Gastrocnemius medialis (tissue), 4 donors: Measurements from ENCODE around the gene KPNA5. TPM values are rescaled to one million over a fixed set of nuclear protein-coding genes. Genes with fewer than 3 reads are reported as not detected.
"Not testable (repeated sequence)": the region's sequence is repeated elsewhere in the genome, so short reads cannot be mapped to it uniquely, and the experiment has no call there.

Experiments
- ATAC-seq, 2 donors: fragments of 150-250 bp; one replicate each; pipeline ENCODE4 v1.9.1; 2016
- DNase-seq, 2 donors: peaks; one replicate each; pipeline ENCODE4 v3.0.0-alpha.2; 2019
- H3K27ac ChIP-seq, 4 donors: fragments of 200-600 bp; sonication (generic); 1 replicate in 1 of 4; 2 replicates in 3 of 4; pipeline ENCODE4 v1.5.1; 2016 to 2018; ENCODE audit warnings: mild to moderate bottlenecking in 2 of 4, moderate library complexity in 1 of 4
- H3K27me3 ChIP-seq, 3 donors: fragments of 200-600 bp; sonication (generic) in 2 of 3; 1 replicate in 1 of 3; 2 replicates in 2 of 3; pipeline versions ENCODE4 v1.5.1 to v1.6.0; 2016 to 2019; ENCODE audit warnings: mild to moderate bottlenecking in 1 of 3, moderate library complexity in 1 of 3
- H3K36me3 ChIP-seq, 2 donors: fragments of 200-600 bp; sonication (generic) in 1 of 2; one replicate each; pipeline ENCODE4 v1.5.1; 2017 to 2018
- H3K4me1 ChIP-seq, 2 donors: fragments of 200-600 bp; sonication (generic) in 1 of 2; one replicate each; pipeline ENCODE4 v1.5.1; 2016 to 2017; ENCODE audit warnings: mild to moderate bottlenecking in 2 of 2
- H3K4me3 ChIP-seq, 4 donors: fragments of 200-600 bp; sonication (generic) in 3 of 4; 1 replicate in 1 of 4; 2 replicates in 3 of 4; pipeline ENCODE4 v1.5.1; 2016 to 2019; ENCODE audit warnings: mild to moderate bottlenecking in 2 of 4
- H3K9me3 ChIP-seq, 3 donors: fragments of 200-600 bp; sonication (generic) in 2 of 3; 1 replicate in 1 of 3; 2 replicates in 2 of 3; pipeline ENCODE4 v1.5.1; 2016 to 2019
- CTCF ChIP-seq, 5 experiments: fragments of 450-650 bp in 3 of 5; fragments of 200-600 bp in 2 of 5; sonication (generic) in 2 of 5; IDR thresholded peaks in 4 of 5; conservative IDR thresholded peaks in 1 of 5; 1 replicate in 4 of 5; 2 replicates in 1 of 5; pipeline ENCODE4 v1.5.1; 2016 to 2019; ENCODE audit warnings: antibody characterized with exemption in 5 of 5, mild to moderate bottlenecking in 3 of 5, moderate library complexity in 3 of 5
- POLR2A ChIP-seq, 2 donors: fragments of 450-650 bp; IDR thresholded peaks; one replicate each; pipeline ENCODE4 v1.6.1; 2017; ENCODE audit warnings: antibody characterized with exemption in 2 of 2, mild to moderate bottlenecking in 2 of 2, moderate library complexity in 2 of 2
- in situ Hi-C, 4 donors: fragments of 200-750 bp; cut with MboI; loops; one replicate each; pipeline versions ENCODE4 v1.15.0 to v1.8.0; 2017; ENCODE audit warnings: low sequenced_read_pairs in 4 of 4
- intact Hi-C: fragments of 100-400 bp; cut with DNase I; formaldehyde crosslinking; loops from one replicate; pipeline ENCODE4 v1.15.1; 2023; ENCODE audit warnings: low total_unique reads
- total RNA-seq, 4 donors: library from RNA; depleted of rRNA; stranded (reverse); fragments of >200 nt; gene quantifications; one replicate each; pipeline versions ENCODE4 v1.1.0 to v1.2.3, GENCODE V29; 2016

KPNA5 gene
- total RNA-seq, 4 donors from 2014 or later: 7.2 to 14.8 (median 12.9) TPM

DNA sequence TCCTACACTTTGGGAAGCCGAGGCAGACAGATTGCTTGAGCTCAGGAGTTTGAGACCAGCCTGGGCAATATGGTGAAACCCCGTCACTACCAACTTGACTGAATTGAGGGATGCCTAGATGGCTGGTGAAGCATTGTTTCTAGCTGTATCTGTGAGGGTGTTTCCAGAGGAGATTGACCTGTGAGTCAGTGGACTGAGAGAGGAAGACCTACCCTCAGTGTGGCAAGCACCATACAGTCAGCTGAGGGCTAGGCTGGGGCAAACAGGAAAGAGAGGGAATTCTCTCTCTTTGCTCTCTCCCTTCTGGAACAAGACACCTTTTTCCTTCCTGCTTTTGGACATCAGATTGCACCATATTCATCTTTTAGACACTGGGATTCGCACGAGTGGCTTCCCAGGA is 8.7 kb upstream of the KPNA5 start:
- no peak for ATAC-seq
- in situ Hi-C loops (no loop called here), intact Hi-C loops (no loop called here)
- Histone ChIP-seq H3K9me3 (no peaks in the 10 kb centered on the region), H3K27me3 (no peaks in the 10 kb centered on the region), H3K4me3 (no peak overlapping the region), H3K27ac (no peak overlapping the region), H3K36me3 (no peaks in the 10 kb centered on the region), H3K4me1 (peaks cover 3 to 8% of the 10 kb centered on the region in 2 donors)
- no peak for TF ChIP-seq CTCF (IDR thresholded peaks at IDR 0.05 in 4 of 5, conservative IDR thresholded peaks at IDR 0.05 in 1 of 5)
- no peak for TF ChIP-seq POLR2A (IDR thresholded peaks at IDR 0.05)
- no peak for DNase-seq

- intact Hi-C loops: no loop called here
- Histone ChIP-seq H3K4me3 (no peak overlapping the region), H3K4me1 (peaks cover 0 to 5% of the 10 kb centered on the region in 2 donors), H3K27me3 (no peaks in the 10 kb centered on the region), H3K9me3 (no peaks in the 10 kb centered on the region), H3K27ac (no peak overlapping the region), H3K36me3 (no peaks in the 10 kb centered on the region)
- no peak for DNase-seq
- no peak for TF ChIP-seq POLR2A (IDR thresholded peaks at IDR 0.05)
- TF ChIP-seq CTCF (IDR thresholded peaks at IDR 0.05 in 4 of 5, conservative IDR thresholded peaks at IDR 0.05 in 1 of 5): no peak
- in situ Hi-C loops: no loop called here
- no peak for ATAC-seq
Observed at GRCh38 chr6:116676021-116676420, 5.0 kb upstream of the KPNA5 start.

DNA sequence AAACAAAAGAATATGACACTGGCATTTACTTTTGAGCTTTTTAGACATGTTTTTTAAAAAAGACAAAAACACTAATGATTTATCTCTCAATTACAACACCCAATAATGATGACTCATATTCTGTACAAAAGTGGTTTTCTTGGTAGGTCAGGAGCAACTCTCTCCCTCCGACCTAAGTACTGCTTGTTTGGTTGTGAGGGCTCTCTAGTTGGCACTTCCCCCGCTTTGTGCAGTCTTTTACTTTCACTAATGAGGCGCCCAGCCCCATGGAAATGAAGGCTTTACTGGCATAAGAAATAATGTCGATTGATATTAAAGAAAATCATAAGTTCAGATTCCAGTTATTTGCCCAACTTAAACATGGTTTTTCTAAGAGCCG is 1.3 kb downstream of the KPNA5 start:
- Histone ChIP-seq H3K9me3 (no peaks in the 10 kb centered on the region), H3K36me3 (no peaks in the 10 kb centered on the region), H3K4me1 (peaks cover 18 to 24% of the 10 kb centered on the region in 2 donors), H3K4me3 (peak overlapping the region in 3 of 4 donors; percentile 73 to 85 (median 80)), H3K27ac (peak overlapping the region; percentile 83 to 92 (median 87)), H3K27me3 (no peaks in the 10 kb centered on the region)
- no peak for ATAC-seq
- in situ Hi-C loops (no loop called here), intact Hi-C loops (loop anchor here (5.0 kb wide), 1 partner anchor 110 kb away; the partner anchor contains the start of gene RWDD1)
- TF ChIP-seq CTCF (IDR thresholded peaks at IDR 0.05 in 4 of 5, conservative IDR thresholded peaks at IDR 0.05 in 1 of 5): no peak
- TF ChIP-seq POLR2A (IDR thresholded peaks at IDR 0.05): no peak
- no peak for DNase-seq

DNA sequence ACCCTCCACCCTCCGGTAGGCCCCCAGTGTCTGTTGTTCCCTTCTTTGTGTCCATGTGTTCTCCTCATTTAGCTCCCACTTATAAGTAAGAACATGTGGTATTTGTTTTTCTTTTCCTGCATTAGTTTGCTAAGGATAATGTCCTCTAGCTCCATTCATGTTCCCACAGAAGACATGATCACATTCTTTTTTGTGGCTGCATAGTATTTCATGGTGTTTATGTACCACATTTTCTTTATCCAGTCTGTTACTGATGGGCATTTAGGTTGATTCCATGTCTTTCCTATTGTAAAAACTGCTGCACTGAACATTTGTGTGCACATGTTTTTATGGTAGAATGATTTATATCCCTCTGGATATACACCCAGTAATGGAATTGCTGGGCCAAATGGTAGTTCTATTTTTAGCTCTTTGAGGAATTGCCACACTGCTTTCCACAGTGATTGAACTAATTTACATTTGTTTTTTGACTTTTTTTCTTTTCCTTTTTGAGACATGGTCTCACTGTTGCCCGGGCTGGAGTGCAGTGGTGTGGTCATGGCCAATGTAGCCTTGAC is 4.5 kb downstream of the KPNA5 start:
- DNase-seq: no peak
- no peak for TF ChIP-seq CTCF (IDR thresholded peaks at IDR 0.05 in 4 of 5, conservative IDR thresholded peaks at IDR 0.05 in 1 of 5)
- TF ChIP-seq POLR2A (IDR thresholded peaks at IDR 0.05): no peak

GRCh38 chr6:116686475-116687101 is 5.6 kb downstream of the KPNA5 start:
- H3K27me3 ChIP-seq, intact Hi-C loops, DNase-seq, H3K36me3 ChIP-seq, in situ Hi-C loops, ATAC-seq, H3K9me3 ChIP-seq: not testable (repeated sequence)
- peak overlapping the region in 2 of 4 donors; percentile 13 to 46 for H3K27ac ChIP-seq
- peaks cover 29 to 36% of the 10 kb centered on the region in 2 donors for H3K4me1 ChIP-seq
- peak overlapping the region in 1 of 4 donors; percentile 19 for H3K4me3 ChIP-seq

More for the DNA sequence above, 4.5 kb downstream of the KPNA5 start:
- Histone ChIP-seq H3K36me3 (no peaks in the 10 kb centered on the region), H3K27me3 (no peaks in the 10 kb centered on the region), H3K4me1 (peaks cover 29 to 36% of the 10 kb centered on the region in 2 donors), H3K9me3 (no peaks in the 10 kb centered on the region), H3K27ac (peak overlapping the region in 3 of 4 donors; percentile 49 to 51 (median 50)), H3K4me3 (no peak overlapping the region)
- ATAC-seq: no peak
- in situ Hi-C loops: no loop called here
- intact Hi-C loops: no loop called here
